HepG2 (cell line): ENCODE data around the gene OS9. TPM values are rescaled to one million over a fixed set of nuclear protein-coding genes. Genes with fewer than 3 reads are reported as not detected.
A peak's percentile ranks its signal among the peaks of the same experiment; 100 is the strongest.

Experiments
- ATAC-seq: fragments of 200-7000 bp; cut with Tn5 transposase; 3 replicates; pipeline ENCODE4 v1.9.1; 2020; ENCODE audit warnings: mild to moderate bottlenecking, moderate library complexity
- BruUV-seq: library from RNA; stranded (reverse); fragments of 400-500 nt; replicated peaks from 2 replicates; lab custom pipeline; 2021; lab: Mats Ljungman, UMichigan
- CTCF ChIA-PET: fragments of 300-600 bp; formaldehyde crosslinking; extraction: SDS; loops from one replicate; lab custom pipeline; 2021; ENCODE audit warnings: low total read pairs, inconsistent platforms, low intra/inter-chr PET ratio; lab: Yijun Ruan, JAX
- POLR2A ChIA-PET: fragments of 350-600 bp; sonication (Branson Sonifier 250); formaldehyde crosslinking; loops from one replicate; lab custom pipeline; 2020; ENCODE audit warnings: antibody characterized with exemption, inconsistent platforms; lab: Yijun Ruan, JAX
- DNase-seq: peaks from one replicate; pipeline ENCODE4 v3.0.0-alpha.2; 2015; ENCODE audit warnings: low spot score
- FAIRE-seq: peaks from 3 replicates; lab custom pipeline; 2011; peaks lifted over from hg19 to GRCh38; lab: Jason Lieb, UNC
- H2AFZ ChIP-seq: one replicate; pipeline ENCODE4 v1.6.1; 2011; ENCODE audit warnings: low read length, inconsistent platforms
- H3K27ac ChIP-seq: fragments of 300-600 bp; 3 replicates; pipeline ENCODE4 v1.8.0; 2011; ENCODE audit warnings: mixed run types, mild to moderate bottlenecking, mixed read lengths, low read length, inconsistent platforms; ENCODE audit not compliant: insufficient read depth; ENCODE audit errors: extremely low read length
- H3K27me3 ChIP-seq, 2 experiments: fragments of 200-600 bp in 1 of 2; 2 replicates in 1 of 2; 3 replicates in 1 of 2; pipeline versions ENCODE4 v1.6.0 to v1.8.0; 2011; ENCODE audit warnings: low read length in 2 of 2, mild to moderate bottlenecking in 2 of 2, moderate library complexity in 2 of 2, inconsistent platforms in 1 of 2; ENCODE audit not compliant: insufficient read depth in 2 of 2, control insufficient read depth in 1 of 2
- H3K36me3 ChIP-seq, 2 experiments: fragments of 200-600 bp in 1 of 2; replicated peaks in 1 of 2; 2 replicates in 1 of 2; 3 replicates in 1 of 2; pipeline versions ENCODE4 v1.5.1 to v1.8.0; 2011; ENCODE audit warnings: low read length in 2 of 2, inconsistent platforms in 1 of 2; ENCODE audit not compliant: insufficient read depth in 2 of 2, control insufficient read depth in 1 of 2
- H3K4me1 ChIP-seq: 2 replicates; pipeline ENCODE4 v1.5.1; 2012; ENCODE audit warnings: low read length, inconsistent platforms; ENCODE audit not compliant: insufficient read depth
- H3K4me2 ChIP-seq: 2 replicates; pipeline ENCODE4 v1.6.0; 2011; ENCODE audit warnings: low read depth, low read length, inconsistent platforms
- H3K4me3 ChIP-seq, 3 experiments: fragments of 200-600 bp in 1 of 3; sonication (generic), shearing (Covaris generic) in 1 of 3; replicated peaks in 1 of 3; 2 replicates each; pipeline ENCODE4 v1.5.1; 2011 to 2016; ENCODE audit warnings: low read length in 3 of 3, inconsistent platforms in 2 of 3, low read depth in 2 of 3, mild to moderate bottlenecking in 2 of 3, control low read depth in 1 of 3, mixed read lengths in 1 of 3; ENCODE audit not compliant: insufficient read depth in 1 of 3
- H3K79me2 ChIP-seq: one replicate; pipeline ENCODE4 v1.6.1; 2011; ENCODE audit warnings: low read length, inconsistent platforms; ENCODE audit not compliant: insufficient read depth
- H3K9ac ChIP-seq: 2 replicates; pipeline ENCODE4 v1.6.0; 2011; ENCODE audit warnings: mild to moderate bottlenecking, low read depth, low read length, inconsistent platforms; ENCODE audit not compliant: insufficient read depth
- H3K9me3 ChIP-seq: 2 replicates; pipeline ENCODE4 v1.5.1; 2012; ENCODE audit warnings: mild to moderate bottlenecking, low read length
- H4K20me1 ChIP-seq: 2 replicates; pipeline ENCODE4 v1.6.0; 2011; ENCODE audit warnings: inconsistent platforms, mild to moderate bottlenecking, low read length, moderate library complexity; ENCODE audit not compliant: insufficient read depth
- ADNP ChIP-seq: sonication (generic); formaldehyde crosslinking; IDR thresholded peaks from 2 replicates; pipeline ENCODE4 v1.4.0; 2020; ENCODE audit warnings: missing genetic modification reagents
- ELF3 ChIP-seq: IDR thresholded peaks from 2 replicates; pipeline ENCODE4 v1.6.1; 2016; ENCODE audit warnings: missing genetic modification reagents, missing compliant biosample characterization
- MYPOP ChIP-seq: sonication (generic); formaldehyde crosslinking; IDR thresholded peaks from 2 replicates; pipeline ENCODE4 v1.8.1; 2023; ENCODE audit warnings: mild to moderate bottlenecking, moderate library complexity, missing genetic modification reagents
- SYNCRIP ChIP-seq: fragments of 200-400 bp; formaldehyde crosslinking; IDR thresholded peaks from 2 replicates; pipeline ENCODE4 v1.6.1; 2018; ENCODE audit warnings: mild to moderate bottlenecking, low read depth, low read length; ENCODE audit not compliant: insufficient read depth
- ZFP36L2 ChIP-seq: sonication (generic); formaldehyde crosslinking; IDR thresholded peaks from 2 replicates; pipeline ENCODE4 v1.4.0; 2020; ENCODE audit warnings: missing genetic modification reagents
- ZNF274 ChIP-seq: sonication (generic); formaldehyde crosslinking; IDR thresholded peaks from 2 replicates; pipeline ENCODE4 v1.5.1; 2020; ENCODE audit warnings: mild to moderate bottlenecking, missing genetic modification reagents
- ZNF331 ChIP-seq: sonication (generic); formaldehyde crosslinking; IDR thresholded peaks from 2 replicates; pipeline ENCODE4 v1.4.0; 2020; ENCODE audit warnings: missing genetic modification reagents
- ZNF792 ChIP-seq: IDR thresholded peaks from 2 replicates; pipeline ENCODE4 v1.6.1; 2016
- ZNF816 ChIP-seq: sonication (generic); formaldehyde crosslinking; IDR thresholded peaks from 2 replicates; pipeline ENCODE4 v1.8.0; 2022; ENCODE audit warnings: missing genetic modification reagents, mild to moderate bottlenecking, borderline replicate concordance
- ZNF839 ChIP-seq: sonication (generic); formaldehyde crosslinking; IDR thresholded peaks from 2 replicates; pipeline ENCODE4 v1.4.0; 2020; ENCODE audit warnings: missing genetic modification reagents, mild to moderate bottlenecking, borderline replicate concordance
- WGBS: methylation state at CpG from one replicate; pipeline ENCODE4 v1.1.6; 2017; ENCODE audit warnings: low lambda C conversion rate; 5-methylcytosine and 5-hydroxymethylcytosine counted together
- in situ Hi-C: cut with HindIII; loops from 2 replicates; pipeline ENCODE4 v1.10.0; 2017; ENCODE audit warnings: low pct_unique_long_range_greater_than_20kb; ENCODE audit not compliant: extremely low pct_ligation_motif_present
- intact Hi-C: fragments of 100-400 bp; cut with micrococcal nuclease; formaldehyde crosslinking; loops from one replicate; pipeline ENCODE4 v1.10.0; 2022; ENCODE audit not compliant: unreplicated experiment
- polyA plus RNA-seq, 8 experiments: library from polyadenylated mRNA; depleted of rRNA in 3 of 8; stranded (reverse) in 7 of 8; unstranded in 1 of 8; fragments of >200 nt; fragmentation: Illumina TruSeq in 4 of 8; extraction: Trizol in 4 of 8; gene quantifications; 2 replicates each; pipeline versions ENCODE4 v1.2.1 to v1.2.3, GENCODE V29; 2011 to 2016; ENCODE audit warnings: low read depth in 4 of 8, missing spikeins in 1 of 8, mixed read lengths in 1 of 8; ENCODE audit not compliant: insufficient read depth in 1 of 8
- total RNA-seq, 5 experiments: library from RNA; depleted of rRNA; stranded (reverse); fragments of >200 nt; fragmentation: Illumina TruSeq; extraction: Trizol; gene quantifications; 2 replicates each; pipeline ENCODE4 v1.2.3, GENCODE V29; 2016; ENCODE audit warnings: low read depth in 1 of 5
- TF ChIP-seq, protein P1 (sequence below): sonication (generic); formaldehyde crosslinking; IDR thresholded peaks from 2 replicates; pipeline ENCODE4 v1.4.0; 2020; ENCODE audit warnings: mild to moderate bottlenecking, missing genetic modification reagents
- TF ChIP-seq, protein P2 (sequence below): sonication (generic); formaldehyde crosslinking; conservative IDR thresholded peaks from 2 replicates; pipeline ENCODE4 v1.4.0; 2020; ENCODE audit warnings: missing genetic modification reagents

The OS9 gene
- total and polyA plus RNA-seq, 2 of the 13 experiments (the other 11 are each of a cell fraction or from before 2014, with no cell fraction given) = 156 to 206 TPM

DNA sequence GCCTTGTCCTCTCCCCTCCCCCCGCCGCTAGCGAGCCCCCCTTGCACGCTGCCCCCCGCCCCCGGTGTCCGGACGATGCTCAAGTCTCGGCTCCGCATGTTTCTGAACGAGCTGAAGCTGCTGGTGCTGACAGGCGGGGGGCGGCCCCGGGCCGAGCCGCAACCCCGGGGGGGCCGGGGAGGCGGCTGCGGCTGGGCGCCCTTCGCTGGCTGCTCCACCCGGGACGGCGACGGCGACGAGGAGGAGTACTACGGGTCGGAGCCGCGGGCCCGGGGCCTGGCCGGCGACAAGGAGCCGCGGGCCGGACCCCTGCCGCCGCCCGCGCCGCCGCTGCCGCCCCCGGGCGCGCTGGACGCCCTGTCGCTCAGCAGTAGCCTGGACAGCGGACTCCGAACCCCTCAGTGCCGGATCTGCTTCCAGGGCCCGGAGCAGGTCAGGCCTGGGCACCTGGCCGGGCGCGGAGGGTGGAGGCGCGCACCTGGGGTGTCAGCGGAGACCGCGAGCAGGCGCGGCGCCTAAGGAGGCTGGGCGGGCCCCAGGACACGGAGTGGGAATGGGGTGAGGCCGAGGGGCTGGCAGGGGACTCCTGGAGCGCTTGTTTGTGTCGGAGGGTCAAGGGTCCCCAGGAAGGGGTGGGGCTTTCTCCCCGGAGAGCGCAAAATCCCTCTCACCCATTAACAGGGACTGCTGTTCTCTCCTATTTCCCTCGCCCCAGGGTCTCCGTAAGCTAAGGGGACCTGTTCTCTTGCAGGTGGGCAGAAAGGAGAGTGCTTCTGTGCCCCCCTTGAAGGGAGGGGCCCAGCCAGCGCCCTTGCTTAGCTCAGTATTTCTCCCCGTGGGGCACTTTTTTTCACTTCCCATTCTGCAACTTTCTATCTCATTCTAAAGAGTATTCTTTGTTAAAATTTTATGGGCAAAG lies 61.8 kb downstream of the OS9 start (continued):
- TF ChIP-seq, protein P1, sequence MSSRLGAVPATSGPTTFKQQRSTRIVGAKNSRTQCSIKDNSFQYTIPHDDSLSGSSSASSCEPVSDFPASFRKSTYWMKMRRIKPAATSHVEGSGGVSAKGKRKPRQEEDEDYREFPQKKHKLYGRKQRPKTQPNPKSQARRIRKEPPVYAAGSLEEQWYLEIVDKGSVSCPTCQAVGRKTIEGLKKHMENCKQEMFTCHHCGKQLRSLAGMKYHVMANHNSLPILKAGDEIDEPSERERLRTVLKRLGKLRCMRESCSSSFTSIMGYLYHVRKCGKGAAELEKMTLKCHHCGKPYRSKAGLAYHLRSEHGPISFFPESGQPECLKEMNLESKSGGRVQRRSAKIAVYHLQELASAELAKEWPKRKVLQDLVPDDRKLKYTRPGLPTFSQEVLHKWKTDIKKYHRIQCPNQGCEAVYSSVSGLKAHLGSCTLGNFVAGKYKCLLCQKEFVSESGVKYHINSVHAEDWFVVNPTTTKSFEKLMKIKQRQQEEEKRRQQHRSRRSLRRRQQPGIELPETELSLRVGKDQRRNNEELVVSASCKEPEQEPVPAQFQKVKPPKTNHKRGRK = no peak
- TF ChIP-seq SYNCRIP = no peak
- TF ChIP-seq ADNP (CRISPR knock-in tag) = no peak
- 0 out of 2 replicates have a peak, but pooled peaks have one; percentile 16 for TF ChIP-seq ELF3 (CRISPR knock-in tag)
- TF ChIP-seq MYPOP (CRISPR knock-in tag) = no peak

DNA sequence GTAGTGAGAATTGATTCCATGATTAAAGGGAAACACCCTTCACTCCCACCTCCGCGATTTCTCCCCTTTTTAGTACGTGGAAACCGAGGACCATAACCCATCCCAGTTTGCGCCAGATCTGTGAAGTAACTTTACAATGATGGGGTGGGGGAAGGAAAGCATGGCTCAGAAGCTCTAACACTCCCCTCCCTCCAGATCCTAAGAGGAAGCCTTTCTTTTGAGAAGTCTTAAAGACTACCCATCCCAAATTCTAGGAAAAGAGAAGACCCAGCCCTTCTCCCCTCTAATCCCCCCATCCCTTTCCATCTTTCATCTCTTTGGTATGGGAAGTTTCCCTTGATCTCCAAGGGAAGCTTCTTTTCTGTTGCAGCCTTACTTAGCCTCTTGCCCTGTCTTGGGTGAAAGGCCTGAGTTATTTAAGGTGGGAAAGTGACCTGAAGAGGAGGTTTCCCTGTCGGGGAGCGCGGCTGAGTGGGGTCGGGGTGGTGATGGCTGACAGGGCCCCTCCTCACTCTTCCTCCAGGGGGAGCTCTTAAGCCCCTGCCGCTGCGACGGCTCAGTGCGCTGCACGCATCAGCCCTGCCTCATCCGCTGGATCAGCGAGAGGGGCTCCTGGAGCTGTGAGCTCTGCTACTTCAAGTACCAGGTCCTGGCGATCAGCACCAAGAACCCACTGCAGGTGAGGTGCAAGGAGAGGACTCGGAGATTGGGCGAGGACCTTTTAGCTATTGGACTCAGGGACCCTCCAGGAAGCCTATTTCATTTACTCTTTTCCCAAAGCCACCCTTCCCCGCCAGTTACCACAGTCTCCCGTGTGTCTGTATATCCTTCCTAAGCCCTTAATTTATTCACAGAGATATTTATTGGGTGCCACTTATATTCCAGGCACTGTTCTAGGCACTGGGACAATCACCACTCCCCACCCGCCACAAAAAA lies 62.7 kb downstream of the OS9 start:
- intact Hi-C loops (no loop called here), in situ Hi-C loops (no loop called here)
- 38% methylated on average over 14 of the region's 22 CpGs for WGBS
- peak overlapping the region; percentile 5 for H2AFZ ChIP-seq
- 0 out of 2 replicates have a peak, but pooled peaks cover 5% of the 10 kb centered on the region for H4K20me1 ChIP-seq
- DNase-seq (no peak), FAIRE-seq (no peak), ATAC-seq (peak; percentile 61)
- no peaks in the 10 kb centered on the region; a peak in 1 of 5 replicates for H3K27me3 ChIP-seq
- H3K4me2 ChIP-seq = peak overlapping the region; percentile 96
- POLR2A ChIA-PET = interaction anchor here (1.3 to 3.0 kb wide), 4 partner anchors 8 to 16 kb away, joined by 8 to 14 read pairs (median 9); partner anchors contain the start of genes CYP27B1, EEF1AKMT3, METTL1 and TSPAN31
- H3K9ac ChIP-seq = peak overlapping the region; percentile 71; the same call in 1 of the 2 replicates
- peaks cover 39% of the 10 kb centered on the region for H3K4me1 ChIP-seq
- H3K27ac ChIP-seq = peak overlapping the region; percentile 67
- peaks cover 7% of the 10 kb centered on the region for H3K79me2 ChIP-seq
- H3K36me3 ChIP-seq = no peaks in the 10 kb centered on the region; a peak in 1 of 5 replicates
- BruUV-seq = no TSS peak
- no peaks in the 10 kb centered on the region for H3K9me3 ChIP-seq
- CTCF ChIA-PET = interaction anchor here (1.2 to 1.8 kb wide), 2 partner anchors 8 to 149 kb away, joined by 3 to 9 read pairs; no protein-coding TSS in a partner anchor
- H3K4me3 ChIP-seq = peak overlapping the region; percentile 81 to 82 (median 81)
- TF ChIP-seq ZNF792 (CRISPR knock-in tag) = no peak
- TF ChIP-seq ZNF816 = no peak
- TF ChIP-seq, protein P2, sequence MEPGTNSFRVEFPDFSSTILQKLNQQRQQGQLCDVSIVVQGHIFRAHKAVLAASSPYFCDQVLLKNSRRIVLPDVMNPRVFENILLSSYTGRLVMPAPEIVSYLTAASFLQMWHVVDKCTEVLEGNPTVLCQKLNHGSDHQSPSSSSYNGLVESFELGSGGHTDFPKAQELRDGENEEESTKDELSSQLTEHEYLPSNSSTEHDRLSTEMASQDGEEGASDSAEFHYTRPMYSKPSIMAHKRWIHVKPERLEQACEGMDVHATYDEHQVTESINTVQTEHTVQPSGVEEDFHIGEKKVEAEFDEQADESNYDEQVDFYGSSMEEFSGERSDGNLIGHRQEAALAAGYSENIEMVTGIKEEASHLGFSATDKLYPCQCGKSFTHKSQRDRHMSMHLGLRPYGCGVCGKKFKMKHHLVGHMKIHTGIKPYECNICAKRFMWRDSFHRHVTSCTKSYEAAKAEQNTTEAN (CRISPR knock-in tag) = no peak
- no peak for TF ChIP-seq ZFP36L2 (CRISPR knock-in tag)
- 0 out of 2 replicates have a peak, but pooled peaks have one; percentile 12 for TF ChIP-seq ZNF331 (CRISPR knock-in tag)
- no peak for TF ChIP-seq ZNF274 (CRISPR knock-in tag)
- no peak for TF ChIP-seq ZNF839 (CRISPR knock-in tag)
